HG03520 (cell line): ENCODE results near the gene ARFIP1.
"Not testable (repeated sequence)": the region's sequence is repeated elsewhere in the genome, so short reads cannot be mapped to it uniquely, and the experiment has no call there.

Experiments
- ATAC-seq: cut with Tn5 transposase; IDR thresholded peaks from one replicate; pipeline ENCODE4 v1.9.1; 2021; ENCODE audit warnings: mild to moderate bottlenecking, moderate library complexity; ENCODE audit not compliant: unreplicated experiment

The ARFIP1 gene

DNA sequence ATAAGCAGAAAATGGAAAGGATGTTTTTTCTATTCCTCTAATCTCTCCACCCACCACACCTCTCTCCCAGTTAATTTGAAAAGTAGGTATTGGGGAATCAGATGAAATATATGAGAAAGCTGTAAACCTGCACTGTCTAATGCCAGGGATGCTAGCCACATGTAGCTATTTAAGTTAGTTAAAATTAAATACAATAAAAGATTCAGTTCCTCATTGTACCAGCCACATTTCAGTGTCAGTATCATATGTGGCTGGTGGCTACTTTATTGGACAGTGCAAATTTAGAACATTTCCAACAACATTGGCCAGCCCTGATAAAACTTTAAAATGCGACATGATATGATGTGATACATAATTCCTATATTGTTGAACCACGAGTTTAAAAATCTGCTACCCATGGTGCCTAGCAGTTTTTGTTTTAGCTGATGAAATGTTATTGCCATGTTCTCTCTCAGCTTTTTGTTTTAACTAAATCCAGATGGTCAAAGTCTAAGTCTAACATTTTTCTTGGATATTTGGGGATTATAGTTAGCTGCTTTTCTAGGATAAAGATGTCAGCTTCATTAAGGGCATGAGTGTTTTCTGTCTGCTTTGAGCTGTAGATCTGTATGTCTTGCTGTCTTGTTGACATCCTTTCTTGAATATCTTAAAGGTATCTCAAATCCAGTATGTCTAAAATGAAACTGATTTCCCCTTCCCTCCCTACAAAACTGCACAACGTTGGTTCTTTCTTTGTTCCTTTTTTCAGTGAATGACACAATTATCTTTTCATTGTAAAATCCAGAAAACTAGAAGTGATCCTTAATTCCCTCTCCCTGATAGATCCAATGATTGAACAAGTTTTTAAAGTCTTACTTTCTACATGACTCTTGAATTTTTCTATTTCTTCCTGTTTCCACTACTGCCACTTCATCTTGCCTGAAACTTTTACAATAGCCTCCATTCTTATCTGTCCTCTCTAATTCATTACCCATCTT lies 6.2 kb downstream of the ARFIP1 start:
- ATAC-seq: no peak

DNA sequence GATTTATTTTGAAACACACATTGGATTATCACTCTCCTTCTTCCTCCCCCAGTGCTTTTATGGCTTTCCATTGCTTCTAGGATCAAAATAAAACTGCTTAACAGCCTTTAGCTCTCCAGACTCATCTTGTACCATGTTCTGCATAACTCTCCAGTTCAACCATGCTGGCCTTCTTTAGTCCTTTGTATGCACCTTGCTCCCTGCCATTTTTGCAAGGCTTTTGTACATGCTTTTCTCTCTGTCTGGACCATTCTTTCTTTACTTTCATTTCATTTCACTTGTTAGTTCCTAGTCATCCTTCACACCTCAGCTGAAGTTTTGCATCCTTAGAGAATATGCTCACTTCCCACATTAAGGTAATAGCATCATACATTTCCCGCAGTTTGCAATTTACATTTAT lies 6.9 kb downstream of the ARFIP1 start:
- no peak for ATAC-seq

DNA sequence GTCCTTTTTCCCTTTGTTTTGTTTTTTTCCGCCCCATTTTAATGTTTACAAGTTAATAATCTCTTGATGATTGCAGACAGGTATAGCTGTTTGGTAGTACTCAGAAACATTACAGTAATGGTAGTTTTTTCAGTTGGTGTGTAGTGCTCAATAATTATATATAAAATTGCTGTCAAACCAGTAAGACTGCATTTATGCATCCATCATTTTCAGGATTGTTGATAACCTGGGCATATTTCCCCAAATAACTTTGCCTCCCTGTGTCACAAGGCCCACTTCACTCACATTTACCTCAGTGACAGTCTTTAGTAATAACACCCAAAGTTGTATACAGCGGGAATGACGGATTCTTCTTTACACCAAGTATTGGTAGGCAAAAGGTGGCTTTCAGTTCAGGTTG lies 16.1 kb downstream of the ARFIP1 start:
- no peak for ATAC-seq

DNA sequence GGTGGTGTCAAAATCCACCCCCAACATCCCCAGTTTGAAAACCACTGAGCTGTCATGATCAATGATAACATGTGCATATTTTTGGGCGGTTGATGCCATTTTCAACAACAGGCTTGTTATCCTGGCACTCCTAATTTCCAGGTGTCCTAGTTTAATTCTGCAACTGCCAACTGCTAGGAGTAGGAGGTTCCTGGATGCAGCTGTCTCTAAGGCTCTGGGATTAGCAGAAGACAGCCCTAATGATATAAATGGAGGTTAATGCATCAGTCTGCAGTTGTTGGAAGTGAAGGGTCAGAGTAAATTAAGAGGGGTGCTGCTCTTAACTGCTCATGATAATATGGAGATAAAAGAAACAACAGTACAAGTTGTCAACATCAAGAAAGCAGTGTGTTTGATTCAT lies 23.8 kb downstream of the ARFIP1 start:
- no peak for ATAC-seq

DNA sequence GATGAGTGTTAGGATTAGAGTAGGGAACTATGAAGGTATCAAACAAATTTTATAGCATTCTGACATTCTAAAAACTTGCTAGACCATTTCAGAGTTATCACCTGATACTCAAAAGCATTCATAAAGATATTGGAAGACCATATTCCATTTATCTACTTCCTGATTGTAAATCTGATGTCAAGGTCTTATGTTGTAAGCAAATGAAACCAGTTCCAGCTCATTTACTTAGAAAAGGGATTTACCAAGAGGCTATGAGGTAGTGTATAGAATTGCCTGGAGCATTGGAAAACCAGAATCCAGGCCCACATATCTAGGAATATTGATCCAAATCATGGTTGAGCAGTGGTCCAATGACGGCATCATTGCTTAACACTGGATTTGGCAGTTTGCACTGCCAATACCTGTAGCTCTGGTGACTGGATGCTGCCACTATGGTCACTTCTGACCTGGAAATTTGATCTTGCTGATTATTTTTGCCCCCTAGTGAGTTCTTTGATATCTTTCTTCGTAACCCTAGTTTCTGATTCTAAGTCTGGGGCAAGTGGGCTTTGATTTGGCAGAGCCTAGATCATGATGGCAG lies 25.4 kb downstream of the ARFIP1 start:
- no peak for ATAC-seq

DNA sequence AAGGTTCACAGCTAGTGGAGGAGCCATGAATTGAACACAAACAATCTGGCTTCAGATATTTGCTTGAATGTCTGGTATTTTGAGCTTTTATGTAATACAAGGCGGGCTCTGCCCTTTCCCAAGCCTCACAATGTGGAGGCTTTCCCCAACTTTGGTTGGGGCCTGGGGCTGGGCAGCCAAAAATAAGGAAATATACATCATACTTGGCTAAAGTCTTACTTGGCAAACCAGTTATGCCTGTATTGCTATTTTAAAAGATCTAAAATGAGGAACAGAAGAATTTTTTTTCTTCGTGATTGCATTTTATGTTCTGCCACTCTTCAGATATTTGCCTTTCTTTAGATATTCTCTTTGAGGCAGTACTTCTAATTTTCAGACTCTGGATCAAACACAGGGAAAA lies 26.1 kb downstream of the ARFIP1 start:
- no peak for ATAC-seq

DNA sequence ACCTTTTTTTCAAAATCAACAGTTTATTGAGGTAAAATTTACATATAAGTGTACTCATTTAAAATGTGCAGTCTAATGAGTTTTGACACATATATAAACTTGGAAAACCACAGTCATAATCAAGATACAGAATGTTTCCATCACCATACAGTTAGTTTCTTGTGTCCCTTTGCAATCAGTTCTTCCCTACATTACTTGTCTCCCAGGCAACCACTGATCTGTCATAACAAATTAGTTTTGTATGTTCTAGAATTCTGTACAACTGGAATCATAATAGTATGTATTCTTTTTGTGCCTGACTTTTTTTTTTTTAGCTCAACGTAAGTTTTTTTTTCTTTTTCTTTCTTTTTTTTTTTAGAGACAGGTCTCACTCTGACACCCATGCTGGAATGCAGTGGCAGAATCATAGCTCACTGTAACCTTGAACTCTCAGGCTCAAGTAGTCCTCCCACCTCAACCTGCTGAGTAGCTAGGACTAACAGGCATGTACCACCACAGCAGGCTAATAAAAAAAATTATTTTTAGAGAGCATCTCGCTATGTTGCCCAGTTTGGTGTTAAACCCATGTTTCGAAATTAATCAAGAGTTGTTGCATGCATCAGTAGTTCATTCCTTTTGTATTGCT lies 26.9 kb downstream of the ARFIP1 start:
- ATAC-seq: no peak

DNA sequence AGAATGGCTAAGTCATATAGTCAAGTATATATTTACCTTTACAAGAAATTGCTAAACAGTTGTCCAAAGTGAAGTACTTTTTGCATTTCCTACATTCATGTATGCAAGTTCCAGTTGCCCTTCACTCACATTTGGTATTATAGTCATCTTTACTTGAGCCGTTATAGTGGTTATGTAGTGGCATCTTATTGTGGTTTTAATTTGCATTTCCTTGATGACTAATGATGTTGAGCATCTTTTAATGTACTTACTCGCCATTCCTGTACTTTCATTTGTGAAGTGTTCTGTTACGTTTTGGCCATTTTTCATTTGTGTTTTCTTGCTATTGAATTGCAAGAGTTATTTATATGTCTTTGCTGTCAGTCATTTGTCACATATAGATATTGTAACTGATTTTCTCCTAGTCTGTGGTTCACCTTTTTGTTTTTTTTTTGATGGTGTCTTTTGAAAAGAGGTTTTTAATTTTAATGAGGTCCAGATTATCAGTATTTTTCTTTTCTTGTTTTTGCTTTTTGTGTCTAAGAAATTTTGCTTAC lies 27.6 kb downstream of the ARFIP1 start:
- ATAC-seq: no peak

DNA sequence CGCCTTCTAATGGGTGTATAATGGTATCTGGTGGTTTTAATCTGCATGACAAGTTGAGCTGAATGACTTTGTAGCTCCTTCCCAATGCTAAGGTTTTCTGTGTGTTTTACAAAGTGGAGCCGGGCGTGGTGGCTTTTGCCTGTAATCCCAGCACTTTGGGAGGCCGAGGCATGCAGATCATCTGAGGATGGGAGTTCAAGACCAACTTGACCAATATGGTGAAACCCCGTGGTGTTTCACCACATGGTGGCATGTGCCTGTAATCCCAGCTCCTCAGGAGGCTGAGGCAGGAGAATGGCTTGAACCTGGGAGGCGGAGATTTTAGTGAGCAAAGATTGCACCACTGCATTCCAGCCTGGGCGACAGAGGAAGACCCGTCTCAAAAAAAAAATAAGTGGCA lies 28.9 kb downstream of the ARFIP1 start:
- ATAC-seq: no peak

DNA sequence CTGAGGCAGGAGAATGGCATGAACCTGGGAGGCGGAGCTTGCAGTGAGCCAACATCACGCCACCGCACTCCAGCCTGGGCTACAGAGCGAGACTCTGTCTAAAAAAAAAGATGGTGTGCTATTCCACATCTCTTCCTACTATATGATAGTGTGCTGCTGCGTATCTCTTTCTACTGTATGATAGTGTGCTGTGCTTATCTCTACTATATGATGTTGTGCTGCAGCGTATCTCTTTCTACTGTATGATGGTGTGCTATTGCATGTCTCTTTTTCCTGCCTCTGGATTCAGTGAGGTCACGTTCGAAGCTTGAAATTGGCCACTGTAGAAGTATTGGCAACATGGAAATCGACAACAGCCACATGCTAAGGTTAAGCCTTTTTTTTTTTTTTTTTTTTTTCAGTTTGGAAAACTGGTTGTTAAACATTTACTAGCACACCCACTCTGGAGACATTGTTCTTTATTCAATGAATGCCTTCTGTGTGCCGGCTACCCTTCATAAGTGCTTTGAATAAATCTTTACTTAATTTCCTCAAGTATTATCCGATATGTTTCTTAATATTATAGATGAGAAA lies 31.0 kb downstream of the ARFIP1 start:
- no peak for ATAC-seq

DNA sequence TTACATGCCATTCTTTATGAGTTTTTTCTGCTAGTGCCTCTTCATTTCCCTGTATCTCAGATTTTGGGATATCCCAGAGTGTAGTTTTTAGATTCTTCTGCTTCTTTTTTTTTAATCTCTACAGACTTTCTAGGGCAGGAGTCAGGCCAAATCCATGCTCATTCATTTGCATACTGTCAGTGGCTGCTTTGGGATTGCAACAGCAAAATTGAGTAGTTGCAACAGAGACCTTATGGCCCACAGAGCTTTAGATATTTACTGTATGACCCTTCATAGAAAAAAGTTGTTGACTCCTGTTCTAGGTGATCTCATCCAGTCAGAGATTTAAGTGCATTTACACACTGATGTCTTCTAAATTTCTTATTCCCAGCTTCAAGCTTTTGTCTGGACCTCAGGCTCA lies 35.3 kb downstream of the ARFIP1 start:
- no peak for ATAC-seq

DNA sequence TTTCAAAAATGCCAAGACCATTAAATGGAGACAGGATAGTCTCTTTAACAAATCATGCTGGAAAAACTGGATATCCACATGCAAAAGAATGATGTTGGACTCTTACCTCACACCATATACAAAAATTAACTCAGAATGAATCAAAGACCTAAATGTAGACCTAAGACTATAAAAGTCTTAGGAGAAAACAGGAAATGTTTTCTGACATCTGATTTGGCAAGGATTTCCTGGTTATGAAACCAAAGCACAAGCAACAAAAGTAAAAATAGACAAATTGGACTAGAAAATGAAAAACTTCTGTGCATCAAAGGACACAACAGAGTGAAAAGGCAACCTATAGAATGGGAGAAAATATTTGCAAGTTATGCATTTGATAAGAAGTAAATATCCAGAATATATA lies 37.6 kb downstream of the ARFIP1 start:
- ATAC-seq: no peak

DNA sequence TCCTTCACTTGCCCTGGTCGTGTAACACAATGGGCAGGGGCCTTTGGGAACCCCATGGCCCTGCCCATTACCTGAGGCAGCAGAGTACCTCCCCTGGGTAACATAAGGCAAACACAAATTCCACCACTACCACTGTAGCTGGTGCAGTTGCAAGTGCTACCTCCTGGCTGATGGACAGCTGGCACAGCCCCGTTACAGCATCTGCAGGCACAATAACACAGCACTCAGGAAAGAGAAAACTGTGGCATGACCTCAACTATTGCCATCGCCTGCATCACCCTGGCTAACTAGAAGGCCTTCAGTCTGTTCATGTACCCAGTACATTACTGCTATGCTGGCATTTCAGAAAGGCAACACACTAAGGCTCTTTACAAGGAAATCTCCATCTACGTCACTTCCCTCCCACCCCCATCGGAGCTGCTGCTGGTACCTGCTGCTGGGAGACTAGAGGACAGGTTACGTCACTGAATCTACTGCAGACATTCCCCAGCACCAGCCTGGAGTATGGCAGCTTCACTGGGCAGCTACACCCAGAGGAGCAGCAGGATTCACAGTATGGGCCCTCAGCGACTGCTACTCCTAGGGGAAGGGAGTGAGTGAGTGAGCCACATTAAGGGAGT lies 39.4 kb downstream of the ARFIP1 start:
- ATAC-seq: no peak

DNA sequence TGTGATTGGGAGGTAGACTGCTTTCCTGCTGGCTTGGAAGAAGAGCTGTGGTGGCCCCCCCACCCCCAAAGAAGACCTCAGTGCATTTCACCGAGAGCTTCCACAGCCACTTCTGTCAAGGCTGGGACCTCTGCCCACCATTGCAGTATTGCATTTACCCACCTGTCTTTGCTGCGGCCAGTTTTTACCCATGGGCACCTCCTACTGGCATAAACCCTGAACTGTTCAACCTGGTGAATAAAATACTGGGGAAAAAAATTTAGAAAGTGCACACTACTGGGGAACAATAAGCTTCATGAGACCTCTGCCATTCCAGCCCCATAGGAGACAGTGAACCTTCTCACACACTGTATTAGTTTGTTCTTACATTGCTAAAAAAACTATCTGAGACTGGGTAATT lies 40.3 kb downstream of the ARFIP1 start:
- ATAC-seq: no peak

DNA sequence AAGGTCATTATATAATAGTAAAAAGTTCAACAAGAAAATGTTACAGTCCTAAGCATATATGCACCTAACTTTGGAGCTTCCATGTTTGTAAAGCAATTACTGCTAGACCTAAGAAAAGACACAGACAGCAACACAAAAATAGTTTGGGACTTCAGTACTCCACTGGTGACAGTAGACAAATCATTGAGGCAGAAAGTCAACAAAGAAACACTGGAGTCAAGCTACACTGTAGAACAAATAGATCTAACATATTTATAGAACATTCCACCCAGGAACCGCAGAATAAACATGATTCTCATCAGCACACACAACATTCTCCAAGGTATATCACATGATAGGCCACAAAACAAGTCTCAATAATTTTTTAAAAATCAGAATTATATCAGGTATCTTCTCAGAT lies 42.6 kb downstream of the ARFIP1 start:
- no peak for ATAC-seq

DNA sequence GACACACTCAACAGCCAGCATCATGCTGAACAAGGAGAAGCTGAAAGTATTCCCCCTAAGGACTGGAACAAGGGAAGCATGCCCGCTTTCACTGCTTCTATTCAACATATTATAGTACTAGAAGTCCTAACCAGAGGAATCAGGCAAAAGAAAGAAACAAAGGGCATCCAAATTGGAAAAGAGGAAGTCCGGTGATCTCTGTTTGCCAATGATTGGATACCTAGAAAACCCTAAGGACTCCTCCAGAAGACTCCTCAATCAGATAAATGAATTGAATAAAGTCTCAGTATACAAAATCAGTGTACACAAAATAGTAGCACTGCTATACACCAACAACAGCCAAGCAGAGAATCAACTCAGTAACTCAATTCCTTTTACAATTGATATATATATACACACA lies 44.8 kb downstream of the ARFIP1 start:
- no peak for ATAC-seq

DNA sequence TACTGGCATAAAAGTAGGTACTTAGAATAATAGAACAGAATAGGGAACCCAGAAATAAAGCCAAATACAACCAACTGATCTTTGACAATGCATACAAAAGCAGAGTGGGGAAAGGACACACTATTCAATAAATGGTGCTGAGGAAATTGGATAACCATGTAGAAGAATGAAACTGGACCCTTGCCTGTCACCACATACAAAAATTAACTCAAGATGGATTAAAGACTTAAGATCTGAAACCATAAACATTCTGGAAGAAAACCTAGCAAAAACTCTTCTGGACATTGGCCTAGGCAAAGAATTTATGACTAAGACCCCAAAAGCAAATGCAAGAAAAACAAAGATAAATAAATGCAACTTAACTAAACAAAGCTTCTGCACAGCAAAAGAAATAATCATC lies 45.6 kb downstream of the ARFIP1 start:
- ATAC-seq: no peak

DNA sequence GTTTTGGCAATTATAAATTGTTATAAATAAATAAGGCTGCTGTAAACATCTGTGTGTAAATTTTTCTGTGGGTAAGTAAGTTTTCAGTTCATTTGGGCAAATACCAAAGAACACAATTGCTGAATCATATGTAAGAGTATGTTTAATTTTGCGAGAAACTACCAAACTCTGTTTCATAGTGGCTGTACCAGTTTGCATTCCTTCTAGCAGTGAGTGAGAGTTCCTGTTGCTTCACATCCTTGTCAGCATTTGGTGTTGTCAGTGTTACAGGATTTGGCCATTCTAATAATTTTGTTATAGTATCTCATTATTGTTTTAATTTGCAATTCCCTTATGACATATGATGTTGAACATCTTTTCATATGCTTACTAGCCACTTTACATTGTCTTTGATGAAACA lies 48.4 kb downstream of the ARFIP1 start:
- no peak for ATAC-seq

DNA sequence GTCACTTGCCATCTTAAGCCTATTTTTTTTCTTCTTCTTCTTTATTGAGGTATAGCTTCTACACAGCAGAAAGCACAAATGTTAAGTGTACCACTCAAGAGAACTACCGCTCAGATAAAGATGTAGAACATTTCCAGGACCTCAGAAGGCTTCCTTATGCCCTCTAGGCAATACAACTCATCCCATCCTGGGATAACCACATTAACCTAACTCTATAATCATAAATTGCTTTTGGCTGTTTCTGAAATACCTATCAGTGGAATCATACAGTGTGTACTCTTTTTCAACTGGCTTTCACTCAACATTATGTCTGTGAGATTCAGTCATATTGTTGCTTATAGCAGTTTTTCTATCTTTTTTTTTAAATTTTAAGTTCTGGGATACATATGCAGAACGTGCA lies 51.7 kb downstream of the ARFIP1 start:
- ATAC-seq: no peak

DNA sequence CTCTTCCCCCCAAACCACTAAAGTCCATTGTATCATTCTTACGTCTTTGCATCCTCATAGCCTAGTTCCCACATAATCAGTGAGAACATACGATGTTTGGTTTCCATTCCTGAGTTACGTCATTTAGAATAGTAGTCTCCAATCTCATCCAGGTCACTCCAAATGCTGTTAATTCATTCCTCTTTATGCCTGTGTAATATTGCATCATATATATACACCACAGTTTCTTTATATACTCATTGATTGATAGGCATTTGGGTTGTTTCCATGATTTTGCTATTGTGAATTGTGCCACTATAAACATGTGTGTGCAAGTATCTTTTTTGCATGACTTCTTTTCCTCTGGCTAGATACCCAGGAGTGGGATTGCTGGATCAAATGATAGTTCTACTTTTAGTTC lies 57.2 kb downstream of the ARFIP1 start:
- no peak for ATAC-seq

DNA sequence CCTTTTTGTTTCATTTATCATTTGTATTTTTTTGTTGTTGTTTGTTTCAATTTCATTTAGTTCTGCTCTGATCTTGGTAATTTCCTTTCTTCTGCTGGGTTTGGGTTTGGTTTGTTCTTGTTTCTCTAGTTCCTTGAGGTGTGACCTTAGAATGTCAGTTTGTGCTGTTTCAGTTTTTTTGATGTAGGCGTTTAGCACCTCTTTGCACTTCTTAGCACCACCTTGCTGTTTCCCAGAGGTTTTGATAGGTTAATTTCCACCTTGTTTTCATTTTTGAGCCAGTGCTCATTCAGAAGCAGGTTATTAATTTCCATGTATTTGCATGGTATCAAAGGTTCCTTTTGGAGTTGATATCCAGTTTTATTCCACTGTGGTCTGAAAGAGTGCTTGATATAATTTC lies 60.0 kb downstream of the ARFIP1 start:
- not testable (repeated sequence) for ATAC-seq
